Measurements from ENCODE around the gene KY. TPM values are rescaled to one million over a fixed set of nuclear protein-coding genes. Genes with fewer than 3 reads are reported as not detected.

KY gene
- total and polyA plus RNA-seq, 10 of the 15 experiments (the other 5 are each of a cell fraction or from before 2014, with no cell fraction given): 0.04 to 0.11 TPM; not detected in 8

GRCh38 chr3:134614955-134615354, 35.9 kb downstream of the KY start:
- BruUV-seq (replicated peaks): no TSS peak
- H3K36me3 ChIP-seq (ENCODE audit: control insufficient read depth in 2 of 2, insufficient read depth in 2 of 2, low read length in 1 of 2): no peaks in the 10 kb centered on the region
- H3K4me1 ChIP-seq (ENCODE audit: control insufficient read depth, insufficient read depth, low read length): no peaks in the 10 kb centered on the region
- RAD21 ChIA-PET (ENCODE audit: unreplicated experiment): no interaction called here
- TF ChIP-seq NFYA (IDR thresholded peaks at IDR 0.05; ENCODE audit: borderline replicate concordance, low read depth, low read length): no peak
- no peak for TF ChIP-seq ZNF384 (IDR thresholded peaks at IDR 0.05; ENCODE audit: borderline replicate concordance, low read depth, low read length)
- TF ChIP-seq BCL11A (IDR thresholded peaks at IDR 0.05; ENCODE audit: low read depth, low read length): no peak
- no peak for TF ChIP-seq MYB (IDR thresholded peaks at IDR 0.05; ENCODE audit: borderline replicate concordance, low read depth, low read length)
- TF ChIP-seq SP1 (IDR thresholded peaks at IDR 0.05; ENCODE audit: low read depth, low read length): no peak
- no peak for TF ChIP-seq CBFB (IDR thresholded peaks at IDR 0.05; ENCODE audit: low read depth)
- TF ChIP-seq EZH2 (IDR thresholded peaks at IDR 0.05; ENCODE audit: borderline replicate concordance, control insufficient read depth, low read depth, low read length): no peak
- no peak for TF ChIP-seq SMAD5 (IDR thresholded peaks at IDR 0.05; ENCODE audit: low read depth)
- TF ChIP-seq MEF2A (IDR thresholded peaks at IDR 0.05; ENCODE audit: insufficient read depth, low read depth, low read length): no peak
- TF ChIP-seq IRF4 (IDR thresholded peaks at IDR 0.05; ENCODE audit: low read depth, low read length): no peak
- TF ChIP-seq ZNF207 (IDR thresholded peaks at IDR 0.05; ENCODE audit: borderline replicate concordance): no peak
- no peak for TF ChIP-seq FOS (IDR thresholded peaks at IDR 0.05; ENCODE audit: borderline replicate concordance, extremely low read depth, insufficient read length)
- no peak for TF ChIP-seq USF1 (IDR thresholded peaks at IDR 0.05; ENCODE audit: borderline replicate concordance, extremely low read length, insufficient read depth, low read depth, low read length)
- H2AFZ ChIP-seq (ENCODE audit: control insufficient read depth, low read depth, low read length): no peak overlapping the region
- POLR2A ChIA-PET: interaction anchor here (0.6 kb wide), 1 partner anchor 38 kb away, joined by 8 read pairs; no protein-coding TSS in a partner anchor
- no peak overlapping the region for H3K9ac ChIP-seq (ENCODE audit: control insufficient read depth, insufficient read depth, low read length)
- no peaks in the 10 kb centered on the region for H3K9me3 ChIP-seq (replicated peaks; ENCODE audit: control insufficient read depth, insufficient read depth, low read length)
- ATAC-seq (no peak), DNase-seq (ENCODE audit: low read depth, low spot score) (no peak), FAIRE-seq (no peak)
- intact Hi-C loops (cut with micrococcal nuclease; ENCODE audit: unreplicated experiment) (no loop called here), in situ Hi-C loops (cut with MboI) (no loop called here)
- no peak overlapping the region for H3K27ac ChIP-seq (ENCODE audit: control insufficient read depth, insufficient read depth)
- SMC1A ChIA-PET (ENCODE audit: uncharacterized antibody, unreplicated experiment): interaction anchor here (2.3 kb wide), 1 partner anchor 11 kb away, joined by 6 read pairs; no protein-coding TSS in a partner anchor
- peaks cover 0 to 2% of the 10 kb centered on the region in 2 experiments; a peak in 3 of 4 replicates for H3K27me3 ChIP-seq (replicated peaks in 1 of 2; ENCODE audit: control insufficient read depth in 2 of 2, insufficient read depth in 2 of 2, low read length in 1 of 2)
- CTCF ChIA-PET: interaction anchor here (0.5 to 2.5 kb wide), 6 partner anchors 9 to 38 kb away, joined by 3 to 10 read pairs (median 5); no protein-coding TSS in a partner anchor
- H3K79me2 ChIP-seq (ENCODE audit: control insufficient read depth, insufficient read depth, low read length): no peaks in the 10 kb centered on the region
- no peak overlapping the region for H3K4me3 ChIP-seq
- no peaks in the 10 kb centered on the region for H4K20me1 ChIP-seq (ENCODE audit: control insufficient read depth, insufficient read depth)
- no peak overlapping the region for H3K4me2 ChIP-seq (ENCODE audit: control insufficient read depth, insufficient read depth)
- WGBS (ENCODE audit: insufficient coverage, insufficient replicate concordance, low lambda C conversion rate, missing lambda C conversion rate): 37% methylated on average over 4 of the region's 4 CpGs
